Ramos (cell line): ENCODE data around the gene DNAH14.

Experiments used
- in situ Hi-C: fragments of 300-500 bp; cut with MboI; formaldehyde crosslinking; loops from one replicate; pipeline ENCODE4 v1.14.3; 2022; ENCODE audit warnings: low sequenced_read_pairs; ENCODE audit not compliant: unreplicated experiment

DNAH14 gene

DNA sequence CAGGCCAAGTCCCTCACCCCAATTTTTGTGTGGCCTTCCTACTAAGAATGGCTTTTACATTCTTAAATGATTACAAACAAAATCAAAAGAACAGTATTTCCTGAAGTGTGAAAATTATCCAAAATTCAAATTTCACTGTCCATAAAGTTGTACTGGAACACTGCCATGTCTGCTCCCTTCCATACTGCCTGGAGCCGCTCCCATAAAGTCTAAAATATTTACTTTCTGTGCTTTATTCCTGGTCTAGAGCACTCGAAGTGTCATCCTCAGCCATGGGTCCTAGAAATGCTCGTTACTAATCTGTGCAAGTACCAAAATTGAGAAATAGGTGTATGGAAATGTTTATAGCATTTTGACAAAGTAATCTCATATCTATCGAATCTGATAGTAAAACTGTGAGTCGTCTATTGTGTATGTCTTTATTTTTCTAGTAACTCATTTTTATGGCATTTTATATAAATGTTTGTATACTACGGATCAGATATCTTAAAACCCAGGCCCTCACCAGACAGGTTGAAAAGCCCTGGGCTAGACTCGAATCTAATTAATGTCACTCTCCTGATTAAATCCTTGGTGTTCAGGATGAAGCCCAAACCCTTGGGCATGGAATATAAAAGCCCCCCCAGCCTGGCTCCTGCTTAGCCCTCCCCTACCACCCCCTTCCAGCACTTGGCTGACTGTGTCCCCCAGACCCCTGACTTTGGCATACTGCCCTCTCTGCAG is 493.5 kb downstream of the DNAH14 start:
- in situ Hi-C loops, result no loop called here

- in situ Hi-C loops, result no loop called here
These were observed 494.0 kb downstream of the DNAH14 start for GRCh38 chr1:225423518-225423855.

DNA sequence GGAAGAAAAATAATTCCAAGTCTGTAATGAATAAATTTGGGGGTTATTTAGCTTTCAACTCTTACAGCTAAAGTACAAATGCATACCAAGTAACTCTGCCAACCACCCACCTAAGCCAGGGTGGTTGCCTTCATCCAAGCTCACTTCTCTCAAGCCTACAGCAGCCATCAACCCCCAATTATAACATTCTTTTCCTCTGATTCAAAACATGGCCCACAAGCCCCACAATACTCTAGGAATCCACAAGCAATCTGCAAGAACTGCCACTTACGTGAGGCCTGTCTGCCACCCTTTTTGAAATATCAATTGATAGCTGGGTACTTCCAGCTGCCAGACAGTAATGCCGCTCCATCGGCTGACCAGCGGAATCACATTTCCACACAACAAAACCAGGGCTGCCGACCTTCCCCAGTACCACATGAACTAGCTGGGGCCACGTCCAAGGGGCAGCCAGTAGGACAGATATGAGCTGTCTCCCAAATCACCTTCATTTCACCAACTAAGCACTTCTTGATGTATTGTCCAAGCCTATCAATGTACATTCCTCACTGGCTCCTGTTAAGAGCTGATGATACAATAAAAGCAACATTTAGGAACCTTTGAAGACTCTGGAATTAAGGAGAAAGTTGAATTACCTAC is 495.2 kb downstream of the DNAH14 start:
- in situ Hi-C loops, result no loop called here

- in situ Hi-C loops, result no loop called here
These were observed 495.8 kb downstream of the DNAH14 start for GRCh38 chr1:225425201-225425786.

- in situ Hi-C loops, result no loop called here
These were observed 497.1 kb downstream of the DNAH14 start for GRCh38 chr1:225426395-225427234.

DNA sequence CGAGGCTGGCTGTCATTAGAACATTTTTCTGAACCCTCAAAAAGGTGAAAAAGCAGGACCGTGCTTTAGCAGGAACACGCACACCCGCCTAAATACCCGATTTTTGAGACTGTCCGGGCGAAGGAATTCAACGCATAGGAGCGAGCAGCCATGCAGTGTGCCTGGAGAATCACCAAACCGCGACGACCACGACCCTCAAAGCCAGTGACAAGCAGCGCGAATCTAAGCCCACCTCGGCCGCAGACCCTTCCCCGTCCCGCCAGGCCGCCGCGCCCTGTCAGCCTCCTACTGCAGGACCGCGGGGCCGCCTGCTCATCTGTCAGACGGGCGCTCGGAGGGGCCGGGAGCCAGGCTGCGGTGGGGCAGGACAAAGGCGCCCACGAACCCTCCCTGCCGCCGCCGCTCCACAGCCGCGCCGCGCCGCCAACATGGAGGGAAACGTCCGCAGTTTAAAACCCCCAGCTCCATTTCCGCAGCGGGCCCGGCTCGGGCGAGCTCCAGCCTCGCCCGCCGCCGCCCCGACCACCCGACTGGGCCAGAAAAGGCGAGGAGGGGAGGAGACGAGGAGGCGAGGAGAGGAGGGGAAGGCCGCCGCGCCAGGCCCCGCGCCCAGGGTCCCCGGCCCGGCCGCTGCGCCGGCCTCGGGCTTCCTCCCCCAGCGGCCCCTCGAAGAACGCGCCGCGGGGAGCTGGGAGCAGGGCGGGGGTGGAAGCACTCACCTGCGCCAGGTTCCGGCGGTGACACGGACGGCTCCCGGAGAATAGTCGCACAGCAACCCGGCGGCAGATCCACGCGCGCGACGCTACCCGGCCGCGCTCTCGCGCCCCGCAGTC is 498.0 kb downstream of the DNAH14 start, which contains the start of gene LBR:
Gene LBR, minus strand, starts transcription at position 804 of the 833 bp plus-strand sequence. CDS start 3,963 bp downstream, outside the sequence.
- in situ Hi-C loops, result no loop called here

DNA sequence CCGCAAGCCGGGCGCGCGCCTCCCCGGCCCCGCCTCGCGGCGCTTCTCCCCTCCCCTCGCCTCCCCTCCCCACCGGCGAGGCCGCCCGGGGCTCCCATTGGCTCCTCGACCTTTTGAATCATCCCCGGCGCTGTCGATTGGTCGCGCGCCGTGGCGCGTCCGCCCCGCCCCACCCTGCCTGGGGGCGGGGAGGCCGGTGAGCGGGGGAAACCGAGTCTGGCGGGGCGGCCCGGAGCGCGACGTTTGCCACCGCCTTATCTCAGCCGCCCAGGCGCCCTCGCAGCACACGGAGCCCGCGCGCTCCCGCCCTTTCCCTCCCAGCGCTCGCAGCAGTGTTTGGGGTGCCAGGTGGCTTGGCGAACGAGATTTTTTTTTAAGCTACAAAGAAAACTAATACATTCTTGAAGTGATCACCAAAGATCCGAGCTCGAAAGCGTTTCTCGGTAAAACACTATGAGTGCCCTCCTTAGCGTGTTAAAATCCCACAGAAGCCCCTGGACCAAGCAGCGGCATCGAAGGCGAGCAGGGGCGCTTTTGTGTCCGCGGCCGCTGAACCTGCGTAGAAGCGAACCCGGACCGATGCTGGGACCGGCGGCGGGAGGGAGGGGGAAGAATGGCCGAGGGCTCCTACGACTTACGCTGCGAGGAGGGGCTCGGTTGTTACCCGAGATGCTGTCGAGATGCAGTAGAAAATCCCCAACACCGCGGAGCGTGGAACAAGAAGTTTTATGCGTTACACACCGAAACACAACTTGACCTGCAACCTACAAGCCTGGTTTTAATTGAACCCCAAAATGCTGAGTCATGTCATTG is 498.8 kb downstream of the DNAH14 start:
- in situ Hi-C loops, result no loop called here

GRCh38 chr1:225428881-225429455 is 499.5 kb downstream of the DNAH14 start:
- in situ Hi-C loops, result no loop called here

DNA sequence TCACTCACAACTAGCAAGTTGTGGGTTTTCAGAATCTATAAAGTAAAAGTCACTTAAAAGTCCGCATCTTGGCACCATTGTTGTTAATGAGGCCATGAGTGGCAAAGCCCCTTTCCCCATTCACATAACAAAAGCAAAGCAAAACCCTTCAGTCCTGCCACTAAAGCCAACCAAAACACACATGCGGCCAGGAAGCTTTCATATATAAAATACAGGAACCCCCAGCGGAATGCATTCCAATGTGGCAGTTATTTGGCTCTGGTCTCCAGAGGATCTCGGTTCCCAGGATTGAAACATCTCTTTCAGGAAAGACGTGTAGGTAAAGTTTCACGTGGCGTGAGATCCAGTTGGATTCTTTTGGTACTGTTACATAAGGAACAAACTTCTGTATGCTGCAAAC is 500.8 kb downstream of the DNAH14 start:
- in situ Hi-C loops, result no loop called here

GRCh38 chr1:225431081-225431863 is 501.8 kb downstream of the DNAH14 start:
- in situ Hi-C loops, result no loop called here

DNA sequence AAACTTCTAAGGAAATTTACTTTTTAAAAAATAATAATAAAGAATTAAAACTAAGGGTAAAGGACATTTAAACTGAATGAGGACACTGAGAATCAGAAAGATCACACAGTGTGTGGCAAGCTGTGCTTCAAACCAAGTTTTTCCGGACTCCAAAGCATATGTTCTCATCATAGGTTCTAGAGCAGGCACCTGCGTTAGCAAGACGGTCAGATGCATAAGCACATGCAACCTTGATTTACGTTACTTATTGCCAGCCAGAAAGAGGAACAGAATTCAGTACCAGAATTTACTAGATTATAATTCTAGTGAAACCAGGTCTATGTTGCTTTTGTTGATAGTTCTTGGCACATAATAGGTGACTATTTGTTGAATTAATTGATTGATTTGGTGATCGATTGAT is 504.6 kb downstream of the DNAH14 start:
- in situ Hi-C loops, result no loop called here

- in situ Hi-C loops, result no loop called here
These were observed 505.6 kb downstream of the DNAH14 start for GRCh38 chr1:225435076-225435475.

- in situ Hi-C loops, result no loop called here
These were observed 506.0 kb downstream of the DNAH14 start for GRCh38 chr1:225435487-225435886.

- in situ Hi-C loops, result no loop called here
These were observed 506.5 kb downstream of the DNAH14 start for GRCh38 chr1:225435957-225436392.

GRCh38 chr1:225437710-225438437 is 508.4 kb downstream of the DNAH14 start:
- in situ Hi-C loops, result no loop called here

DNA sequence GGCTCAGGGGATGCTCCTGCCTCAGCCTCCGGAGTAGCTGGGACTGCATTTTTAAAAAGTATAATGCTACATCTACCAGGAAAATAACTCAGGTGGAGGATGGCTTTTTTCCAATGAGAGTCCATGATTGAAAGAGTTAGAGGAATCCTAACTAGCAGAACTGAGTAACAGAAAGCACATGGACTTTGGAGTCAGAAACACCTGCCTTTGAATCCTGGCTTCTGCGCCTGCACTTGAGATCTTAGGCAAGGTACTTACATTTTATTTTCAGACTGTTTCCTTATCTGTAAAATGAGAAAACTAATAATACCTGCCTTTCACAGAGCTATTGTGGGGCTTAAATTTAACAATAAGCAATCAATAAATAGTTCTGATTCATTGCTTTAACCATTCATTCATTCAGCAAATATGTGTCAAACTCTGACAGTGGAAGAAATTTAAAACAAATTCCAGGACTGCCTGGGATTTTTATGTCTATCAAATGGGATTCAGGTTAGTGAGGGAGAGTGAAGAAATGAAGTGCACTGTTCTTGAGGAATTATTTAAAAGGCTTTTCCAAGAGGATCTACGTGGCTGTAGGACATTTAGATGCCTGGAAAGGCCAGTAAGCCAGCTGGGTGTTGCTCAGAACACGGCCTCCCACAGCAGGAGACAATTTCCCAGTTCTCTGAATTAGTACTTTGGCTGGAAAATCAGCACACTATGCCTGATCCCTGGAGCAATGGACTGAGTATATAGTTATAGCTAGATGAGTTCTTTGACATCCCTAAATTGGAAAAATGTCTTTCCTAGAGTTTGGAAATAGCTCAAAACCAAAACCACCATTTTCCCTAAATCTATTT is 511.1 kb downstream of the DNAH14 start:
- in situ Hi-C loops, result no loop called here
